GM21390 (cell line): ENCODE results near the gene UGDH.
A peak's percentile ranks its signal among the peaks of the same experiment; 100 is the strongest.
"Not testable (repeated sequence)": the region's sequence is repeated elsewhere in the genome, so short reads cannot be mapped to it uniquely, and the experiment has no call there.

Experiments
- ATAC-seq: cut with Tn5 transposase; IDR thresholded peaks from one replicate; pipeline ENCODE4 v1.9.1; 2021; ENCODE audit not compliant: unreplicated experiment

The UGDH gene

GRCh38 chr4:39527296-39528060, at the start of gene UGDH:
TSS of gene UGDH (minus strand) at chr4:39527439. CDS start at chr4:39521512, 5,927 bp downstream.
- peak; percentile 96 for ATAC-seq

- ATAC-seq = no peak
Measured at GRCh38 chr4:39574946-39575345, 47.7 kb upstream of the UGDH start.

- ATAC-seq = no peak
Measured at GRCh38 chr4:39571504-39571903, 44.3 kb upstream of the UGDH start.

- no peak for ATAC-seq
Measured at GRCh38 chr4:39571054-39571453, 43.8 kb upstream of the UGDH start.

GRCh38 chr4:39569209-39569608, 42.0 kb upstream of the UGDH start:
- ATAC-seq = no peak

- no peak for ATAC-seq
Measured at GRCh38 chr4:39568805-39569204, 41.6 kb upstream of the UGDH start.

- ATAC-seq = no peak
Measured at GRCh38 chr4:39565878-39566600, 38.8 kb upstream of the UGDH start.

- ATAC-seq = no peak
Measured at GRCh38 chr4:39563346-39563847, 36.2 kb upstream of the UGDH start.

GRCh38 chr4:39562792-39563191, 35.6 kb upstream of the UGDH start:
- no peak for ATAC-seq

GRCh38 chr4:39559626-39560025, 32.4 kb upstream of the UGDH start:
- ATAC-seq = no peak

- ATAC-seq = no peak
Measured at GRCh38 chr4:39555472-39555871, 28.2 kb upstream of the UGDH start.

- no peak for ATAC-seq
Measured at GRCh38 chr4:39548425-39549067, 21.3 kb upstream of the UGDH start.

GRCh38 chr4:39544580-39545315, 17.5 kb upstream of the UGDH start:
- ATAC-seq = no peak

- ATAC-seq = not testable (repeated sequence)
Measured at GRCh38 chr4:39544080-39544479, 16.8 kb upstream of the UGDH start.

GRCh38 chr4:39543034-39543433, 15.8 kb upstream of the UGDH start:
- ATAC-seq = no peak

GRCh38 chr4:39542611-39543012, 15.4 kb upstream of the UGDH start:
- no peak for ATAC-seq

- no peak for ATAC-seq
Measured at GRCh38 chr4:39541987-39542610, 14.9 kb upstream of the UGDH start.

- no peak for ATAC-seq
Measured at GRCh38 chr4:39539089-39539611, 11.9 kb upstream of the UGDH start.

- ATAC-seq = no peak
Measured at GRCh38 chr4:39533541-39533940, 6.3 kb upstream of the UGDH start.

- not testable (repeated sequence) for ATAC-seq
Measured at GRCh38 chr4:39532237-39532636, 5.0 kb upstream of the UGDH start.
